MG63 (cell line): ENCODE data around the gene MYO1E. TPM values are rescaled to one million over a fixed set of nuclear protein-coding genes. Genes with fewer than 3 reads are reported as not detected.
A peak's percentile ranks its signal among the peaks of the same experiment; 100 is the strongest.

Source experiments
- DNase-seq: peaks from one replicate; pipeline ENCODE4 v3.0.0-alpha.2; 2020
- H3K27me3 ChIP-seq: fragments of 250-450 bp; sonication (Bioruptor Pico); 2 replicates; pipeline ENCODE4 v1.5.1; 2020; ENCODE audit warnings: mild to moderate bottlenecking, moderate library complexity
- H3K36me3 ChIP-seq: fragments of 250-450 bp; sonication (Bioruptor Pico); 2 replicates; pipeline ENCODE4 v1.5.1; 2020; ENCODE audit warnings: mild to moderate bottlenecking, moderate library complexity
- H3K4me3 ChIP-seq: fragments of 250-450 bp; sonication (Bioruptor Pico); 2 replicates; pipeline ENCODE4 v1.5.1; 2020; ENCODE audit warnings: mild to moderate bottlenecking, moderate library complexity
- H3K9me3 ChIP-seq: fragments of 250-450 bp; sonication (Bioruptor Pico); 2 replicates; pipeline ENCODE4 v1.5.1; 2020; ENCODE audit warnings: mild to moderate bottlenecking, moderate library complexity
- total RNA-seq: library from RNA; depleted of rRNA; stranded (reverse); fragments of >200 nt; shearing (Covaris generic); gene quantifications from 2 replicates; pipeline ENCODE4 v1.2.3, GENCODE V29; 2014; ENCODE audit warnings: low replicate concordance

Gene MYO1E
- total RNA-seq, 1 experiment from 2014 or later = 45.1 TPM

DNA sequence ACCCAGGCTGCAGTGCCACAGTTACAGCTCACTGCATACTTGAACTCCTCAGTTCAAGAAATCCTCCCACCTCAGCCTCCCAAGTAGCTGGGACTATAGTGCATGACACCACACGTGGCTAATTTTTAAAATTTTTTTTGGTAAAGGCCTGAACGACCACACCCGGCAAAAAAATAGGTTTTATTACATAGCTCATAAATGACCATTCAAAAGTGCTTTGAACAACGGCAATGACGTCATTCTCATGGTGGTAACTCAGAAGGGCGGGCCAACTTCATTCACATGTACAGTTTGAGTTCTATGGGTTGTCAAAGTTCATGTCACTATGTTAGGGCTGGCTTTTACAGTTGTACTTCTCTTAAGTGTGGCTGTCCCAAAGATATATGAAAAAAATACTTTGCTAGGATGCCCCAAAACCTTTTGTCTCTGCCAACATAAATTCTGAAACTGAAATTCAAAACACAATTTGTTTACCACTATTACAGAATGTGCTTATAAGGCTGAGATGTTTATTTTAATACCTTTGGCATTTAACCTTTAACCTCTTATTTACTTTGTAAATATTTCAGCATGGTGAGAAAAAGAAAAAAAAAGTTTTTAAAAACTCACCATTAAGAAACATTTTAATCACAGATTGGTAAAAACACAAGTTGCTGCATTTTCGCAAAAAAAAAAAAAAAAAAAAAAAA, 6.2 kb downstream of the MYO1E start:
- Histone ChIP-seq H3K27me3 (no peaks in the 10 kb centered on the region), H3K36me3 (no peaks in the 10 kb centered on the region; the same call in 1 of the 2 replicates), H3K4me3 (no peak overlapping the region), H3K9me3 (no peaks in the 10 kb centered on the region)
- no peak for DNase-seq

DNA sequence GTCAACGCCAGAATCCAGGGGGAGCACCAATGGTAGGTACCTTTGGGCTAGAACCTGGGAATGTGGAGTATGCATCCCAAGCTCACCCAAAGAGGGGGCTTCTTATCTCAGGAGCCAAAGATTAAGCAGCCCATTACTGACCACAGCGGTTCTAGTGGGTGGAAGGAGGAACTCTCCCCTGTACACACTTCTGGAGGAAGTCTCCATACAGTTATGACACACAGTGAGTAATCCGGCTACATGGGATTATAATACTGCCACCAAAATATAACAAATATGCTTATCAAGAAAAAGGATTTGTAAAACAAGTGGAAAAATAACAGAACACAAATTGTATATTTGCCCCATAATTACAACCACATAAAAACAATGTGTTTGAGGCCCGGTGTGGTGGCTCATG, 8.4 kb downstream of the MYO1E start:
- no peak for DNase-seq

DNA sequence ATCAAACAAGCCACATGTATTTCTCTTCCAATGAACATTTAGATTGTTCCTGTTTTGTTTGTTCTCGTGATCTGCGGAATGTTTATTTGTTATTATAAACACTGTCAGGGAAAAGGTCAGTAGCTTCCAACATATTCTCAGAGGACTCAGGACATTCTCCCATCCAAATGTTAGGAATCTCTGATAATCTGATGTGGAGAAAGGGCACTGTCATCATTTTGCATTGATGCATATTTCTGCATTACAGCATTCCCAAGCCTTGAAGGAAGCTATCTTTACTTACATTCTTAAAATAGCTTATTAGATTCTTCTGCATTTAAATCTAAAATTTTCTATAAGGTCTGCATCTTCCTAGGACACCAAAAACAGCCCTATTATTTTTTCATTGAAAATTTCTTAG, 10.3 kb downstream of the MYO1E start:
- Histone ChIP-seq H3K36me3 (no peaks in the 10 kb centered on the region; the same call in 1 of the 2 replicates), H3K27me3 (no peaks in the 10 kb centered on the region; the same call in 1 of the 2 replicates), H3K4me3 (no peak overlapping the region), H3K9me3 (no peaks in the 10 kb centered on the region)
- no peak for DNase-seq

More for the DNA sequence above, 8.4 kb downstream of the MYO1E start:
- Histone ChIP-seq H3K27me3 (no peaks in the 10 kb centered on the region; the same call in 1 of the 2 replicates), H3K36me3 (no peaks in the 10 kb centered on the region; the same call in 1 of the 2 replicates), H3K4me3 (no peak overlapping the region), H3K9me3 (no peaks in the 10 kb centered on the region)

DNA sequence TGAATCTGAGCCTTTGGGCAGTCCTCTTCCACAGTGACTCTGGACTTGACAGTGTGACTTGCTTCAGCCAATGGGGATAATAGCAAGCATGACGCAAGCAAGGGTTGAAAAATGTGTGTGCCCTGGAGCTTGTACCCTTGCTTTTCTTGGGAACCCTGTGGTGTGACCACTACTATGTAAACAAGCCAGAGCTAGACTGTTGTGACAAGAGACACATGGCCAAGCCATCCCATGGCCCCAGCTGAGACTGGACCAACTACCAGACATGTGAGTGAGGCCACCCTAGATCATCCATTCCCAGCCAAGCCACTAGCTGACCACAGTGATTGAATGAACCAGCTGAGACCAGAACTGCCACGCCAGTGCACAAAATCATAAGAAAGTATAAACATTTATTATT, 11.8 kb downstream of the MYO1E start:
- H3K36me3 ChIP-seq = no peaks in the 10 kb centered on the region; the same call in 1 of the 2 replicates
- no peaks in the 10 kb centered on the region; the same call in 1 of the 2 replicates for H3K27me3 ChIP-seq
- H3K9me3 ChIP-seq = no peaks in the 10 kb centered on the region
- no peak overlapping the region for H3K4me3 ChIP-seq
- DNase-seq = no peak

DNA sequence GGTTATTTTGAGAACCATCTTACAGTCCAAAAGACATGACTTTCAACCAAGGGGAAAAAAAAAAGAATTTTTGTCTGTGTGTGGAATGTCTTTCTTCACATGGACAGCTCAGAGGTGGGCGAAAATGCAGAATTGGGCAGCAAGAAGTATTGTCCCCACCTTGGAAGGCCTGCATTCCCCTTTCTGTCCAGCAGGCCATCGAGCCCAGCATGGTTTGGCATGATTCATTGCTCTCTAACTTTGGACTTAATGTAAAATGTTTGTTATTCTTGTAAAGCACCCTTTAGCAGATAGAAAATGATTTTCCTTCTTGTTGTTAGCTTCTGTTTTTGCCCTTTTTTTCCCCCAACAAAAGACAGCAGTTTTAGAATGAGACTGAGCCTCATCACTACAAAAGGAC, 12.4 kb downstream of the MYO1E start:
- H3K9me3 ChIP-seq = no peaks in the 10 kb centered on the region
- peak; percentile 20 for DNase-seq

DNA sequence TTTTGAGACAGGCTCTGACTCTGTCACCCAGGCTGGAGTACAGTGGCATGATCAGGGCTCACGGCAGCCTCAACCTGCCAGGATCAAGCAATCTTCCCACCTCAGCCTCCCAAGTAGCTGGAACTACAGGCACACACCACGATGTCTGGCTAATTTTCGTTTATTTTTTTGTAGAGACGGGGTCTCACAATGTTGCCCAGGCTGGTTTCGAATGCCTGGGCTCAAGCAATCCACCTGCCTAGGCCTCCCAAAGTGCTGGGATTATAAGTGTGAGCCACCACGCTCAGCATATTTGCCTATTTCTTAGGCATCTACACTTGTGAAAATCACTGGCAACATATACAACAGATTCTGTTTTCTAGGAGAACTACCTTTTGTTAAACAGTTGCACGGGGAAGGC, 16.9 kb downstream of the MYO1E start:
- no peak for DNase-seq
- Histone ChIP-seq H3K36me3 (no peaks in the 10 kb centered on the region; the same call in 1 of the 2 replicates), H3K27me3 (no peaks in the 10 kb centered on the region; the same call in 1 of the 2 replicates), H3K4me3 (no peak overlapping the region), H3K9me3 (no peaks in the 10 kb centered on the region)

More for the DNA sequence above, 12.4 kb downstream of the MYO1E start:
- H3K4me3 ChIP-seq = no peak overlapping the region
- no peaks in the 10 kb centered on the region; the same call in 1 of the 2 replicates for H3K36me3 ChIP-seq
- H3K27me3 ChIP-seq = no peaks in the 10 kb centered on the region; the same call in 1 of the 2 replicates

DNA sequence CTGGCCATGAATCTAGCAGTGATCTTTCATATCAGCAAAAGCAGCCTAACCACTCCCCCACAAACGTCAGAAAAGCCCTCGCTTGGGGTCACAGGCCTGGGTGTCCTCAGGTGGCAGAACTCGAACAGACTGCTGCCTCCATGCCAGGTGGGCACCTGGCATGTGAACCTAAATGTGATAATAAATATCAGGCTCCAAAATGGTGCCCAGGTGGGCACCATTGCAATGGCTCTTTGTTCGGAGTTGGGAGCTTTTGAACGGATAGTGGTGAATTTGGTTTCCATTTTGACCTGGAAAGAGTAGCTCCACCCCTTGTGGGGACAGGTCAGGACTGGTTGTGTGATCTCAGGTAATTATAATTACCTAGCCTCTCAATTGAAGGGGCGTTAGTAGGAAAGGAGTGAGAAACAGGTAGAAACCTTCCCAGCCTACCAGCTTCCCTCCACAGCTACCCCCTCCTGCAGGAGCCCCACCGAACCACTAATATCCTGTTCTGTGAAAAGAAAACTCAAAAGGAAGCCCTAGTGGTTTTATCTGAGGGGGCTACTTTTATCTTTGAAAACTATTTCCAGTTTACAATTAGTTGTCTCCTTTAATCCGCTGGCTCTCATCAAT, 18.1 kb downstream of the MYO1E start:
- DNase-seq = no peak
- Histone ChIP-seq H3K36me3 (no peaks in the 10 kb centered on the region; the same call in 1 of the 2 replicates), H3K4me3 (no peak overlapping the region), H3K27me3 (no peaks in the 10 kb centered on the region), H3K9me3 (no peaks in the 10 kb centered on the region)

DNA sequence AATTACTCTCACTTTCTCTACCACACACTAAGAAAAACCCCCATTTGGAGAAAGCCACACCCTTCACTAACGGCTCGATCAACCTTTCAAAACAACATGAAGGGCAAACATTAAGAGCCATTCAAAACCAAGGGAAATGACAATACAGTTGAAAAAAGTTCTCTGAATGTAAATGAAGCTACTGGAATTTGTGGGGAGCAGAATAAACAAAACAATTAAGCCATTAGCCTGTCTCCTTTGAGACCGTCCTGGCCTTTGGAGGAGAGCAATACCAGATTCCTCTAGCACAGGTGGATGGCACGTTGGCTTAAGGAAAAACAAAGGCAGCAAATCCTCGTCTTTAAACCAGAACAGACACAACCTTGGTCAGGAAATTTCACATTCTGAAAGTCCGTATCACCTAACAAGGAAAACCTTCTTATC, 18.7 kb downstream of the MYO1E start:
- Histone ChIP-seq H3K4me3 (no peak overlapping the region), H3K27me3 (no peaks in the 10 kb centered on the region), H3K36me3 (no peaks in the 10 kb centered on the region; the same call in 1 of the 2 replicates), H3K9me3 (no peaks in the 10 kb centered on the region)
- DNase-seq = no peak

DNA sequence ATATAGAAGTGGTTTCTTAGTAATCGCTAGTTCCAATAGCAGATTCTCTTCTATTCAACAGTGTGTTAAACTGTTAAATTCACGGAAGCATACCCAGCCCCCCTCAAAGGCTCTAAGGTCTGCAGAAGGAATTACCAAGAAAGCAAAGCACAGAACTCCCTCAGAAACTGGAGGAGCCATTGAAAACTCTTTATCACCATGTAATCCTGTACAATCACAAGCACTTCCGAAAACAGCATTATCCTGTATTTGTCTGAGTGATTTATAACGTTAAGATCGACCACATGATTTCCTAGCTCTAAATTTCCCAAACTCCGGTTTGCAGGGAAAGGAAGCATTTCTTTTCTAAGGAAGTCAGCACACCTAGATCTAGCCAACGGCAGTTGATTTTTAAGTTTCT, 20.0 kb downstream of the MYO1E start:
- no peaks in the 10 kb centered on the region for H3K9me3 ChIP-seq
- H3K4me3 ChIP-seq = no peak overlapping the region

DNA sequence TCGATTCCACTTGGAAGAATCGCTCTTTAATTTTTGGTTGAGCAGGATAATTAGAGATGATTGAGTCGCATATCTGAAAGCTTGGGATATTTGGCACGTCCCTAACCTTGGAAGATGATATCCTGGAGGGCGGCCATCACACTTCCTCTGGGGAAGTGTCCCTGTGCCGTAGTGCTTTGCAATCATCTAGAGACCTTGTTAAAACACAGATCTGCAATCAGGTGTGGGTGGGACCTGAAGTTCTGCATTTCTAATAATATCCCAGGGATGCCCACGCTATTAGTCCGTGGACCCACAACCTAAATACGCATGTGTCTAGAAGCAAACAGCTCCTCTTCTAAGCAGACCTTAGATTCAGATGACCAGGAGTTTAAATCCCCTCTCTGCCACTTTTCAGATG, 20.5 kb downstream of the MYO1E start:
- no peaks in the 10 kb centered on the region for H3K9me3 ChIP-seq
- DNase-seq = no peak
- no peaks in the 10 kb centered on the region for H3K27me3 ChIP-seq
- H3K4me3 ChIP-seq = no peak overlapping the region
- H3K36me3 ChIP-seq = no peaks in the 10 kb centered on the region

More for the DNA sequence above, 20.0 kb downstream of the MYO1E start:
- DNase-seq = no peak
- Histone ChIP-seq H3K36me3 (no peaks in the 10 kb centered on the region), H3K27me3 (no peaks in the 10 kb centered on the region)

DNA sequence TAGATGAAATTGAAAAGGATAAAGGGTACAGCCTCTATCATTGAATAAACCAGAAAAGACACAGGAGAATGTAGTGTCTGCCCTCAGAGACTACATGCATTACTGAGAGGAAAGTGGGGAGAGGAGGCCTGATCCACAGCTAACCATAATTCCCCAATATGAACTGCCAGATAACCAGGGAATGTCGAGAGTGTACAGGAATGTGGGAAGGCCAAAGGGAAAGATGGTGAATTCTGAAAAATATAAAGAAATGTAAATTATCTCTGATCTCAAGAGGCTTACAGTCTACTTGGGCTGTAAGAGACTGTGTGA, 22.3 kb downstream of the MYO1E start:
- Histone ChIP-seq H3K4me3 (no peak overlapping the region), H3K36me3 (no peaks in the 10 kb centered on the region), H3K27me3 (no peaks in the 10 kb centered on the region), H3K9me3 (no peaks in the 10 kb centered on the region)
- no peak for DNase-seq

DNA sequence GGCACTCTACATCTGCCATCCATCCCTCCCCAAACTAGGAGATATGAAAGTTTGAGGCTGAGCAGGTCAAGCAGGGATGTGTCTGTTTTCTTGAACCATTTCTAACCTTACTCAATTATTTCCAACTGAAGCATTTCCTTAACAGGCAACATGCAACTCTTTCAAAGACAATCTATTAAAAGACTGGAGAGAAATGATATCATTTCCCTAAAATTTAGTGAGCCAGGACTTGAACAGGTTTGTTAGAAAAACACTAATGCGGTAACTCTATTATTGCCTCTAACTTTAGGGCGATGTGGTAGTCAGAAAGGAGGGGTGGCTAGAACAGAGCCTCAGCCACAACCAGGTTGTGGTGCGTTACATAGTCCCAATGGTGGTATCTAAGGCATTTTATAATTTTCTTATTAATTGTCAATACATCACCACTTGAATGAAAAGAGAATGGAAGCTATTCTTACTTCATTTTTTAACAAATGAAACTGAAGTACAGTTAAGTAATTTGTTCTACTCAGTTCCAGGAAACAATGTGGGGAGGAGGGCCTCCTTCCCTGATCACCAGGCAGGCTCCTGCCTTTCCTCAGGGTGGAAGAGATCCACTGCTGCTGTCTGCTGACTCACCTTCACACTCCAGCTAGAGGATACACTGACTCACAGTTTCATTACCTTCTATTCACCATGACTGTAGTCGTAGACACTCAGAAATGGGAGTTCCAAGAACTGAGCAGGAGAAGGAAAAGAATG, 22.8 kb downstream of the MYO1E start:
- DNase-seq = peak; percentile 85
- Histone ChIP-seq H3K9me3 (no peaks in the 10 kb centered on the region), H3K27me3 (no peaks in the 10 kb centered on the region), H3K4me3 (no peak overlapping the region), H3K36me3 (no peaks in the 10 kb centered on the region)

DNA sequence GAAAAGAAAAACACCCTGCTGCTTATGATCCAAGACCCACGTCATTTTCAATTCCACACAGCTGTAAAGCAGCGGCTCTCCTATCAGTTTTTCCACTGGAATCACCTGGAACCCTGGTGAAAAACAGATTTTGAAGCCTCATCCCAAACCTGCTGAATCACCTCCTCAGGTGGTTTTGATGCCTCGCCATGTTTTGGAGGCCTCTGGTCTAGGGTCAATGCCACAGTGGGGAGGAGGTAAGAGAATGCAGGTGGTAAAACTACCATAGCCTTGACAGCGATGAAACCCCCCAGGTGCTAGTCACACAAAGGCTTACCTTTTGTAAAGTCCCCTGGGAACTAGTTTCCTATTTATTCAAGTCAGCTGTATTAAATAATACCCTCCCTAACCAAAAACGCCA, 24.8 kb downstream of the MYO1E start:
- Histone ChIP-seq H3K27me3 (no peaks in the 10 kb centered on the region), H3K36me3 (no peaks in the 10 kb centered on the region), H3K9me3 (no peaks in the 10 kb centered on the region; the same call in 1 of the 2 replicates), H3K4me3 (no peak overlapping the region)
- no peak for DNase-seq

DNA sequence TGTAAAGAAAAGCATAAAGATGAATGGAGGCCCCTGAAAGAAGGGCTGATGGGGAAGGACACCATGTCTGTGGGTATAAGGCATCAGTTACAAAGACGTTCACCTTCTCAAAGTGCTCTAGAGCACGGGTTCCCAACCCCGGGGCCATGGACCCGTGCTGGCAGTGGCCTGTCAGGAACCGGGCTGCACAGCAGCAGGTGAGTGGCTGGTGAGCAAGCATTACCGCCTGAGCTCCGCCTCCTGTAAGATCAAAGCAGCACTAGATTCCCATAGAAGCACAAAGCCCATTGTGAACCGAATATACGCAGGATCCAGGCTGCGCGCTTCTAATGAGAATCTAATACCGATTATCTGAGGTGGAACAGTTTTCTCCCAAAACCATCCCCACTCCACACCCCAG, 25.7 kb downstream of the MYO1E start:
- H3K36me3 ChIP-seq = no peaks in the 10 kb centered on the region
- H3K27me3 ChIP-seq = no peaks in the 10 kb centered on the region
- H3K4me3 ChIP-seq = no peak overlapping the region
- peaks cover 3% of the 10 kb centered on the region; the same call in 1 of the 2 replicates for H3K9me3 ChIP-seq
- DNase-seq = no peak

DNA sequence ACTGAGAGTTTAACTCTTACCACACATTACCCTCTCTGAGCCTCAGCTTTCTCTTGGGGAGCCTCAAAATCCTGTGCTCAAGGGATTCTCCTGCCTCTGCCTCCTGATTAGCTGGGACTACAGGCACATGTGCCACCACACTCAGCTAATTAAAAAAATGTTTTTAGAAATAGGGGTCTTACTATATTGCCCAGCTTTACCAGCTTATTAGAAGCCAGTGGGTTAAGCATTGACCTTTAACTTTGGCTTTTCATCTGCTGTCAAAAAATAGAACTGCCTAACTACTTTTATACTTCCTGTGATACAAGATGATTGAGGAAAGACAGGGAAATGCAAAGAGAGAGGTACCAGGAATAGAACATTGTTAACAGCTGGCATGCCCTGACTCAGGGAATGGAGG, 27.3 kb downstream of the MYO1E start:
- no peaks in the 10 kb centered on the region for H3K27me3 ChIP-seq
- no peak overlapping the region for H3K4me3 ChIP-seq
- no peaks in the 10 kb centered on the region for H3K36me3 ChIP-seq
- DNase-seq = no peak
- H3K9me3 ChIP-seq = peaks cover 9% of the 10 kb centered on the region

DNA sequence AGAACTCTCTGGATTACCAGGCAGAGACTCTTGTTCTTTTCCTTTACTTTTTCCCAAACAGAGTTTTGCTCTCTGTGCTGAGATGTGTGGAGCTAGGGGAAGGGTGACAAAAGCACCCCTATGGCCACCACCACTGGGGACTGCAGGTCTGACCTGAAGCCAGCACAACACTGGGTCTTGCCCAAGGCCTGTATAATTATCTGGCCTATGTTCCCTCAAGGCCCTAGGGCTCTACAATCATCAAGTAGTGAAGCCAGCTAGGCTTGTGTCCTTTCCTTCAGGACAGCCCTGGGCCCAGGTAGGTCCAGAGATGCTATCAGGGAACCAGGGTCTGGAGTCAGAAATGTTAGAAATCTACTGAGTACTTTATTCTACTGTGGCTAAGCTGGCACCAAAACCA, 28.4 kb downstream of the MYO1E start:
- Histone ChIP-seq H3K9me3 (peaks cover 9% of the 10 kb centered on the region), H3K4me3 (no peak overlapping the region), H3K36me3 (no peaks in the 10 kb centered on the region), H3K27me3 (no peaks in the 10 kb centered on the region)
- no peak for DNase-seq

DNA sequence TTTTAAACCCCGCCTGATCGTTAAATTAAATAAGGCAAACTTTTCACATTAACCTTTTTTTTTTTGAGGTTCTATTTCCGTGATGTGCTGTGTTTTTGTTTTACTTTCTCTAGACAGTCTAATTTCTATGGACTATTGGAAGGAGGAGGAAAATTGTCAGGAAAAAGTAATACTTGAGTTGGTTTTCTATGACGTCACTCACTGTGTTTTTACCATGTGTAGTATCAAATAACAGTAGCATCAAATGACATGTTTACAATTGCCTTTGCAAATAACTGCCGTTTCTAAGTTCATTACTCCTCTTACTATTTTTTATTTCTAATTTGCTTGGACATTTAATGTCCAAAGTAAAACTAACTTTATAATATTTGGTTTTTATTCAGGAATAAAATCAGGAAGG, 32.3 kb downstream of the MYO1E start:
- no peak for DNase-seq
- H3K4me3 ChIP-seq = no peak overlapping the region
- H3K27me3 ChIP-seq = no peaks in the 10 kb centered on the region
- no peaks in the 10 kb centered on the region for H3K36me3 ChIP-seq
- peaks cover 9% of the 10 kb centered on the region for H3K9me3 ChIP-seq
